ENCODE results near the gene ORAI1.

ORAI1 gene

DNA sequence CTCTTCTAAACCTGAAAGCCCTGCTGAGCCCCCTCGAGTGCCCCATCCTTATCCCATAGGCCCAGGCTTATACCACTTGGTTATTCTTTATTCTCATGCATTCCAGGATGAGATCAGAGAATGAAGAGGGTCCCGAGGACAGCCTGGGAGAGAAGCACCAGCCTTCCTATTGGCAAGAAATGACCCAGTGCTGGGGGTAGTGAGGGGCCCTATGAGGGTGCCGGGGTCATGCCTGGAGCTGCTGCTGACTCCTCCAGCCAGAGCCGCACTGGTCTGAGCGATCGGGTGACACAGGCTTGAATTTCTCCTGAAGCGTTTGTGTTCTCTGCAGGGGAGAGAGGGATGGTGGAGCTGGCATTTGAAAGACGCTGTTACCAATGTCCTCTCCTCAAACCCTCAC, 25.0 kb downstream of the ORAI1 start:
- Histone ChIP-seq H3K4me3 (replicated peaks; ENCODE audit: insufficient read depth, low read length) (no peak overlapping the region), H3K27me3 (ENCODE audit: insufficient read depth, poor library complexity, severe bottlenecking) (no peaks in the 10 kb centered on the region), H3K27ac (replicated peaks) (no peak overlapping the region)
- DNase-seq (ENCODE audit: low read depth in 1 of 2, low spot score in 1 of 2), result no peak
- TF ChIP-seq, protein P1, sequence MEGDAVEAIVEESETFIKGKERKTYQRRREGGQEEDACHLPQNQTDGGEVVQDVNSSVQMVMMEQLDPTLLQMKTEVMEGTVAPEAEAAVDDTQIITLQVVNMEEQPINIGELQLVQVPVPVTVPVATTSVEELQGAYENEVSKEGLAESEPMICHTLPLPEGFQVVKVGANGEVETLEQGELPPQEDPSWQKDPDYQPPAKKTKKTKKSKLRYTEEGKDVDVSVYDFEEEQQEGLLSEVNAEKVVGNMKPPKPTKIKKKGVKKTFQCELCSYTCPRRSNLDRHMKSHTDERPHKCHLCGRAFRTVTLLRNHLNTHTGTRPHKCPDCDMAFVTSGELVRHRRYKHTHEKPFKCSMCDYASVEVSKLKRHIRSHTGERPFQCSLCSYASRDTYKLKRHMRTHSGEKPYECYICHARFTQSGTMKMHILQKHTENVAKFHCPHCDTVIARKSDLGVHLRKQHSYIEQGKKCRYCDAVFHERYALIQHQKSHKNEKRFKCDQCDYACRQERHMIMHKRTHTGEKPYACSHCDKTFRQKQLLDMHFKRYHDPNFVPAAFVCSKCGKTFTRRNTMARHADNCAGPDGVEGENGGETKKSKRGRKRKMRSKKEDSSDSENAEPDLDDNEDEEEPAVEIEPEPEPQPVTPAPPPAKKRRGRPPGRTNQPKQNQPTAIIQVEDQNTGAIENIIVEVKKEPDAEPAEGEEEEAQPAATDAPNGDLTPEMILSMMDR (IDR thresholded peaks at IDR 0.05; ENCODE audit: insufficient read depth, low read length), result no peak
- TF ChIP-seq, protein P2, sequence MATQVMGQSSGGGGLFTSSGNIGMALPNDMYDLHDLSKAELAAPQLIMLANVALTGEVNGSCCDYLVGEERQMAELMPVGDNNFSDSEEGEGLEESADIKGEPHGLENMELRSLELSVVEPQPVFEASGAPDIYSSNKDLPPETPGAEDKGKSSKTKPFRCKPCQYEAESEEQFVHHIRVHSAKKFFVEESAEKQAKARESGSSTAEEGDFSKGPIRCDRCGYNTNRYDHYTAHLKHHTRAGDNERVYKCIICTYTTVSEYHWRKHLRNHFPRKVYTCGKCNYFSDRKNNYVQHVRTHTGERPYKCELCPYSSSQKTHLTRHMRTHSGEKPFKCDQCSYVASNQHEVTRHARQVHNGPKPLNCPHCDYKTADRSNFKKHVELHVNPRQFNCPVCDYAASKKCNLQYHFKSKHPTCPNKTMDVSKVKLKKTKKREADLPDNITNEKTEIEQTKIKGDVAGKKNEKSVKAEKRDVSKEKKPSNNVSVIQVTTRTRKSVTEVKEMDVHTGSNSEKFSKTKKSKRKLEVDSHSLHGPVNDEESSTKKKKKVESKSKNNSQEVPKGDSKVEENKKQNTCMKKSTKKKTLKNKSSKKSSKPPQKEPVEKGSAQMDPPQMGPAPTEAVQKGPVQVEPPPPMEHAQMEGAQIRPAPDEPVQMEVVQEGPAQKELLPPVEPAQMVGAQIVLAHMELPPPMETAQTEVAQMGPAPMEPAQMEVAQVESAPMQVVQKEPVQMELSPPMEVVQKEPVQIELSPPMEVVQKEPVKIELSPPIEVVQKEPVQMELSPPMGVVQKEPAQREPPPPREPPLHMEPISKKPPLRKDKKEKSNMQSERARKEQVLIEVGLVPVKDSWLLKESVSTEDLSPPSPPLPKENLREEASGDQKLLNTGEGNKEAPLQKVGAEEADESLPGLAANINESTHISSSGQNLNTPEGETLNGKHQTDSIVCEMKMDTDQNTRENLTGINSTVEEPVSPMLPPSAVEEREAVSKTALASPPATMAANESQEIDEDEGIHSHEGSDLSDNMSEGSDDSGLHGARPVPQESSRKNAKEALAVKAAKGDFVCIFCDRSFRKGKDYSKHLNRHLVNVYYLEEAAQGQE (IDR thresholded peaks at IDR 0.05; ENCODE audit: insufficient replicate concordance, low read depth), result no peak
- TF ChIP-seq POLR2AphosphoS5 (IDR thresholded peaks at IDR 0.05; ENCODE audit: low read depth) (no peak), GABPA (IDR thresholded peaks at IDR 0.05; ENCODE audit: low read depth) (no peak), SPI1 (IDR thresholded peaks at IDR 0.05; ENCODE audit: borderline replicate concordance, low read depth) (no peak)

GRCh38 chr12:121652767-121653497, 26.6 kb downstream of the ORAI1 start:
- H3K4me3 ChIP-seq (replicated peaks; ENCODE audit: insufficient read depth, low read length), result no peak overlapping the region
- H3K27me3 ChIP-seq (ENCODE audit: insufficient read depth, poor library complexity, severe bottlenecking), result no peaks in the 10 kb centered on the region
- DNase-seq (ENCODE audit: low read depth in 1 of 2, low spot score in 1 of 2), result no peak
- no peak for TF ChIP-seq SPI1 (IDR thresholded peaks at IDR 0.05; ENCODE audit: borderline replicate concordance, low read depth)
- no peak for TF ChIP-seq GABPA (IDR thresholded peaks at IDR 0.05; ENCODE audit: low read depth)
- no peak for TF ChIP-seq POLR2AphosphoS5 (IDR thresholded peaks at IDR 0.05; ENCODE audit: low read depth)
- TF ChIP-seq, protein P2 (IDR thresholded peaks at IDR 0.05; ENCODE audit: insufficient replicate concordance, low read depth), result no peak
- TF ChIP-seq, protein P1 (IDR thresholded peaks at IDR 0.05; ENCODE audit: insufficient read depth, low read length), result no peak
- no peak overlapping the region for H3K27ac ChIP-seq (replicated peaks)

GRCh38 chr12:121653999-121654398, 27.7 kb downstream of the ORAI1 start:
- TF ChIP-seq POLR2AphosphoS5 (IDR thresholded peaks at IDR 0.05; ENCODE audit: low read depth) (no peak), SPI1 (IDR thresholded peaks at IDR 0.05; ENCODE audit: borderline replicate concordance, low read depth) (no peak), GABPA (IDR thresholded peaks at IDR 0.05; ENCODE audit: low read depth) (no peak)
- TF ChIP-seq, protein P1 (IDR thresholded peaks at IDR 0.05; ENCODE audit: insufficient read depth, low read length), result no peak
- TF ChIP-seq, protein P2 (IDR thresholded peaks at IDR 0.05; ENCODE audit: insufficient replicate concordance, low read depth), result no peak
- no peak for DNase-seq (ENCODE audit: low read depth in 1 of 2, low spot score in 1 of 2)
- no peak overlapping the region for H3K27ac ChIP-seq (replicated peaks)
- H3K4me3 ChIP-seq (replicated peaks; ENCODE audit: insufficient read depth, low read length), result no peak overlapping the region
- no peaks in the 10 kb centered on the region for H3K27me3 ChIP-seq (ENCODE audit: insufficient read depth, poor library complexity, severe bottlenecking)
